ENCODE measurements around the gene TTC28. TPM values are rescaled to one million over a fixed set of nuclear protein-coding genes. Genes with fewer than 3 reads are reported as not detected.

The TTC28 gene
- total RNA-seq, 6 experiments from 2014 or later: 10.8 to 18.9 (median 13.6) TPM

- no peaks in the 10 kb centered on the region for H3K27me3 Mint-ChIP-seq (ENCODE audit: insufficient read depth)
- DNase-seq: no peak
- H3K36me3 Mint-ChIP-seq (ENCODE audit: low read depth): no peaks in the 10 kb centered on the region
- H3K9me3 Mint-ChIP-seq: no peaks in the 10 kb centered on the region
- peaks cover 44% of the 10 kb centered on the region for H3K4me1 Mint-ChIP-seq (ENCODE audit: low read depth)
- H3K27ac Mint-ChIP-seq: no peak overlapping the region
- H3K4me3 Mint-ChIP-seq: no peak overlapping the region
- TF ChIP-seq CTCF (IDR thresholded peaks at IDR 0.05): no peak
These were observed 434.9 kb downstream of the TTC28 start for GRCh38 chr22:28244757-28245156.

DNA sequence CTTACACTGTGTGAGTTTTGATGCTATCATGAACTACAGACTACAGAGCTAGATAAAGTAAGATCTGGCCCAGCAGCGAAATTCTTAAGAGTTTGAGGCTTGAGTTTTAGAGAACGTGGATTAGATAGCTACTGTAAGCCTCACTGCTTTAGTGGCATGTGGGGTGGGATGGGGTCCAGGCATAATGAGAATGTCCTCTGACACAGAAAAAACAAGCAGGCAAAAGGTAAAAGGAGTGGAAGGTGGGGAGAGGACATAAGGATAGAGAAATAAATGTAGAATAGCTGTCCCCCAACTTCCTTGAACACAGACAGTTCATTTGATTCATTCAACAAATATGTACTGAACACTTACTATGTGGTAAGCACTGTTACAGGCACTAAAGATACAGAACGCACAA is 436.1 kb downstream of the TTC28 start:
- Mint-ChIP-seq H3K4me1 (ENCODE audit: low read depth) (peaks cover 45% of the 10 kb centered on the region), H3K27me3 (ENCODE audit: insufficient read depth) (no peaks in the 10 kb centered on the region), H3K36me3 (ENCODE audit: low read depth) (no peaks in the 10 kb centered on the region), H3K27ac (no peak overlapping the region; the same call in 1 of the 2 replicates), H3K9me3 (no peaks in the 10 kb centered on the region), H3K4me3 (no peak overlapping the region)
- DNase-seq: no peak
- no peak for TF ChIP-seq CTCF (IDR thresholded peaks at IDR 0.05)

- H3K27me3 Mint-ChIP-seq (ENCODE audit: insufficient read depth): no peaks in the 10 kb centered on the region
- H3K4me1 Mint-ChIP-seq (ENCODE audit: low read depth): peaks cover 40% of the 10 kb centered on the region
- H3K9me3 Mint-ChIP-seq: no peaks in the 10 kb centered on the region
- TF ChIP-seq CTCF (IDR thresholded peaks at IDR 0.05): no peak
- H3K27ac Mint-ChIP-seq: no peak overlapping the region
- H3K36me3 Mint-ChIP-seq (ENCODE audit: low read depth): peaks cover 5% of the 10 kb centered on the region; the same call in 1 of the 2 replicates
- DNase-seq: no peak
- H3K4me3 Mint-ChIP-seq: no peak overlapping the region
These were observed 437.9 kb downstream of the TTC28 start for GRCh38 chr22:28241656-28242290.

DNA sequence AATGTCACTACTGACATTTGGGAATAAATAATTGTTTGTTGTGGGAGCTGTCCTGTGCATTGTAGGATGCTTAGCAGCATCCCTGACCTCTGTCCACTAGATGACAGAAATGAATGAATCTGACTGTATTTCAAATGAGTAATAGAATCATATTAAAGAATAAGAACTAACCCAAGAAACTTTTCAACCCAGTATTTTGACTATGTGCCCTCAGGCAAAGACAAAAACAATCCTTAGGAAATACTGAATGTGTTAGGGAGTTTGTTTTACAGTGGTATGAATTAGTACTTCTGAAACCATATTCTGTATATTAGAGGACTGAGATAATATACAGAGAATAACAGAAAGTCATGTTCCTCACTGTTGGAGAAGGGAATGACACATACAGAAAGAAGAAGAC is 439.7 kb downstream of the TTC28 start:
- H3K27me3 Mint-ChIP-seq (ENCODE audit: insufficient read depth): no peaks in the 10 kb centered on the region
- no peak for TF ChIP-seq CTCF (IDR thresholded peaks at IDR 0.05)
- no peak overlapping the region for H3K27ac Mint-ChIP-seq
- H3K36me3 Mint-ChIP-seq (ENCODE audit: low read depth): peaks cover 5% of the 10 kb centered on the region; the same call in 1 of the 2 replicates
- H3K4me1 Mint-ChIP-seq (ENCODE audit: low read depth): peaks cover 26% of the 10 kb centered on the region
- no peak overlapping the region for H3K4me3 Mint-ChIP-seq
- H3K9me3 Mint-ChIP-seq: no peaks in the 10 kb centered on the region
- no peak for DNase-seq

DNA sequence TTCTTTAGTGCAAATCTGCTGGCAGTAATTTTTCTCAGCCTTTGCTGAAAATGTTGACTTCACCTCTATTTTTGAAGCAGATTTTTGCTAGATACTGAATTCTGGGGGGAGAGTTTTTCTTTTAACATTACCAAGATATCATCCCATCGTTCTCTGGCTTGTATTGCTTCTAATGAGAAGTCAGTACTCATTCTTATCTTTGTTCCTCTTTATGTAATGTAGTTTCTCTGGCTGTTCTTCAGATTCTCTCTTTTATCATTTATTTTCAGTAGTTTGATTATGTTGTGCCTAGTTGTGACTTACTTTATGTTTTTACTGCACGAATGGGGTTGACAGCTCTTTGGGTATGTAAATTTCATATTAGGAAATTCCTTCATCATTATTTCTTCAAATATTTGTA is 441.9 kb downstream of the TTC28 start:
- no peak for DNase-seq
- Mint-ChIP-seq H3K4me1 (ENCODE audit: low read depth) (peaks cover 9% of the 10 kb centered on the region), H3K9me3 (no peaks in the 10 kb centered on the region)

More for the DNA sequence above, 441.9 kb downstream of the TTC28 start:
- no peak for TF ChIP-seq CTCF (IDR thresholded peaks at IDR 0.05)
- Mint-ChIP-seq H3K36me3 (ENCODE audit: low read depth) (peaks cover 5% of the 10 kb centered on the region; the same call in 1 of the 2 replicates), H3K27ac (no peak overlapping the region), H3K4me3 (no peak overlapping the region), H3K27me3 (ENCODE audit: insufficient read depth) (no peaks in the 10 kb centered on the region)
